Trophoblast cell (in vitro differentiated cells and primary cell): Measurements from ENCODE around the gene TECRL.

Experiments used
- DNase-seq, 2 donors: peaks; one replicate each; pipeline ENCODE4 v3.0.0-alpha.2; 2016
- H2AFZ ChIP-seq: 2 replicates; pipeline ENCODE4 v1.6.1; 2013; ENCODE audit warnings: low read length, moderate library complexity, mild to moderate bottlenecking; ENCODE audit not compliant: insufficient read depth, poor library complexity
- H2AK5ac ChIP-seq: 2 replicates; pipeline ENCODE4 v1.6.1; 2013; ENCODE audit warnings: mild to moderate bottlenecking, low read length
- H2BK120ac ChIP-seq: 2 replicates; pipeline ENCODE4 v1.6.1; 2013; ENCODE audit warnings: low read length, mild to moderate bottlenecking, moderate library complexity; ENCODE audit not compliant: insufficient read depth, poor library complexity
- H2BK12ac ChIP-seq: 2 replicates; pipeline ENCODE4 v1.6.1; 2013; ENCODE audit warnings: mild to moderate bottlenecking, low read length, moderate library complexity
- H2BK5ac ChIP-seq: 2 replicates; pipeline ENCODE4 v1.6.1; 2013; ENCODE audit warnings: low read length, low read depth, moderate library complexity, mild to moderate bottlenecking; ENCODE audit not compliant: poor library complexity
- H3K14ac ChIP-seq: 2 replicates; pipeline ENCODE4 v1.6.1; 2013; ENCODE audit warnings: mild to moderate bottlenecking, low read length
- H3K18ac ChIP-seq: 2 replicates; pipeline ENCODE4 v1.6.1; 2013; ENCODE audit warnings: mild to moderate bottlenecking, low read length
- H3K23ac ChIP-seq: 2 replicates; pipeline ENCODE4 v1.6.1; 2013; ENCODE audit warnings: low read length
- H3K27ac ChIP-seq: 2 replicates; pipeline ENCODE4 v1.5.1; 2013; ENCODE audit warnings: low read depth, mild to moderate bottlenecking, inconsistent platforms, low read length, moderate library complexity
- H3K27me3 ChIP-seq: 2 replicates; pipeline ENCODE4 v1.6.1; 2013; ENCODE audit warnings: inconsistent platforms, mild to moderate bottlenecking, low read length, moderate library complexity; ENCODE audit not compliant: insufficient read depth
- H3K36me3 ChIP-seq, 2 experiments: 1 replicate in 1 of 2; 2 replicates in 1 of 2; pipeline ENCODE4 v1.6.1; 2013; ENCODE audit warnings: low read length in 2 of 2, mild to moderate bottlenecking in 2 of 2, moderate library complexity in 1 of 2; ENCODE audit not compliant: insufficient read depth in 2 of 2, control insufficient read depth in 1 of 2
- H3K4ac ChIP-seq: 2 replicates; pipeline ENCODE4 v1.6.1; 2013; ENCODE audit warnings: low read depth, mild to moderate bottlenecking, low read length, moderate library complexity
- H3K4me1 ChIP-seq, 2 experiments: 1 replicate in 1 of 2; 2 replicates in 1 of 2; pipeline ENCODE4 v1.6.1; 2013; ENCODE audit warnings: low read length in 2 of 2, mild to moderate bottlenecking in 2 of 2, moderate library complexity in 1 of 2; ENCODE audit not compliant: insufficient read depth in 2 of 2, control insufficient read depth in 1 of 2
- H3K4me2 ChIP-seq: 2 replicates; pipeline ENCODE4 v1.6.1; 2013; ENCODE audit warnings: inconsistent platforms, mild to moderate bottlenecking, low read length, moderate library complexity
- H3K4me3 ChIP-seq: 2 replicates; pipeline ENCODE4 v1.5.1; 2013; ENCODE audit warnings: mild to moderate bottlenecking, low read depth, low read length, inconsistent platforms
- H3K79me1 ChIP-seq: one replicate; pipeline ENCODE4 v1.6.1; 2013; ENCODE audit warnings: low read length
- H3K79me2 ChIP-seq: 2 replicates; pipeline ENCODE4 v1.6.1; 2013; ENCODE audit warnings: low read length, mild to moderate bottlenecking; ENCODE audit not compliant: control insufficient read depth, insufficient read depth, poor library complexity
- H3K9ac ChIP-seq: 2 replicates; pipeline ENCODE4 v1.6.1; 2013; ENCODE audit warnings: mild to moderate bottlenecking, low read length
- H3K9me3 ChIP-seq: 2 replicates; pipeline ENCODE4 v1.6.1; 2013; ENCODE audit warnings: low read depth, mild to moderate bottlenecking, control low read depth, inconsistent platforms, low read length; ENCODE audit not compliant: insufficient read depth
- H4K12ac ChIP-seq: 2 replicates; pipeline ENCODE4 v1.6.1; 2013; ENCODE audit warnings: low read depth, mild to moderate bottlenecking, low read length, moderate library complexity
- H4K8ac ChIP-seq: 2 replicates; pipeline ENCODE4 v1.6.1; 2013; ENCODE audit warnings: low read depth, mild to moderate bottlenecking, low read length, moderate library complexity
- H4K91ac ChIP-seq: one replicate; pipeline ENCODE4 v1.6.1; 2013; ENCODE audit warnings: low read depth, mild to moderate bottlenecking, low read length, moderate library complexity
- WGBS: extraction: QIAGEN DNeasy Blood & Tissue Kit; methylation state at CpG from one replicate; pipeline ENCODE4 v1.1.7; 2013; ENCODE audit warnings: missing lambda C conversion rate; ENCODE audit not compliant: insufficient read length, insufficient coverage; ENCODE audit errors: extremely low coverage; 5-methylcytosine and 5-hydroxymethylcytosine counted together

The TECRL gene

GRCh38 chr4:64305565-64306254, 103.5 kb downstream of the TECRL start:
- no peak for DNase-seq
- Histone ChIP-seq H2AK5ac (no peak overlapping the region), H3K27me3 (no peaks in the 10 kb centered on the region), H3K9me3 (peaks cover 3% of the 10 kb centered on the region), H4K12ac (no peak overlapping the region), H3K23ac (no peak overlapping the region), H2BK120ac (no peak overlapping the region), H3K4me3 (no peak overlapping the region), H3K36me3 (no peaks in the 10 kb centered on the region), H3K9ac (no peak overlapping the region), H3K4me2 (no peak overlapping the region), H4K91ac (no peak overlapping the region), H3K79me1 (no peaks in the 10 kb centered on the region), H3K79me2 (no peaks in the 10 kb centered on the region), H3K27ac (no peak overlapping the region), H2BK12ac (no peak overlapping the region), H3K4me1 (no peaks in the 10 kb centered on the region), H3K14ac (no peak overlapping the region), H4K8ac (no peak overlapping the region), H2BK5ac (no peak overlapping the region), H3K4ac (no peak overlapping the region), H3K18ac (no peak overlapping the region), H2AFZ (no peak overlapping the region)
- WGBS = no CpG with 5 or more reads among the region's 1 CpG

- Histone ChIP-seq H3K4me3 (peak overlapping the region; percentile 2), H2BK5ac (no peak overlapping the region), H3K4me1 (no peaks in the 10 kb centered on the region), H3K18ac (no peak overlapping the region), H3K4me2 (no peak overlapping the region), H2AFZ (no peak overlapping the region), H2BK12ac (no peak overlapping the region), H3K14ac (no peak overlapping the region), H3K27ac (no peak overlapping the region), H2BK120ac (no peak overlapping the region), H3K79me2 (no peaks in the 10 kb centered on the region), H4K91ac (no peak overlapping the region), H4K12ac (no peak overlapping the region), H3K27me3 (no peaks in the 10 kb centered on the region), H3K79me1 (no peaks in the 10 kb centered on the region), H3K9ac (no peak overlapping the region), H3K4ac (no peak overlapping the region), H3K9me3 (no peaks in the 10 kb centered on the region), H2AK5ac (no peak overlapping the region), H3K23ac (no peak overlapping the region), H3K36me3 (peaks cover 0 to 4% of the 10 kb centered on the region in 2 experiments), H4K8ac (no peak overlapping the region)
- WGBS = no CpG with 5 or more reads among the region's 14 CpGs
- no peak for DNase-seq
Measured at GRCh38 chr4:64272432-64272831, 136.8 kb downstream of the TECRL start.

- Histone ChIP-seq H3K18ac (no peak overlapping the region), H3K9me3 (no peaks in the 10 kb centered on the region)
- no CpG with 5 or more reads among the region's 9 CpGs for WGBS
Measured at GRCh38 chr4:64271601-64272081, 137.6 kb downstream of the TECRL start.

DNA sequence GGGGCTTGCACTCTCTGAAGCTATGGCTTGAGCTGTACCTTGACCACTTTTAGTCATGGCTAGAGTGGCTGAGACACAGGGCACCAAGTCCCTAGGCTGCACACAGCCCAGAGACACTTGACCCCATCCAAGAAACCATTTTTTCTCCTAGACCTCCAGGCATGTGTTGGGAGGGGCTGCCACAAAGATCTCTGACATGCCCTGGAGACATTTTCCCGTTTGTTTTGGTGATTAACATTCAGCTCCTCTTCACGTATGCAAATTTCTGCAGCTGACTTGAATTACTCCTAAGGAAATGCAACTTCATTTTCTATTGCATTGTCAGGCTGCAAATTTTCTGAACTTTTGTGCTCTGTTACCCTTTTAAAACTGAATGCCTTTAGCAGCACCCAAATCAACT, 142.6 kb downstream of the TECRL start:
- H3K4me1 ChIP-seq = no peaks in the 10 kb centered on the region
- no peaks in the 10 kb centered on the region for H3K79me1 ChIP-seq
- no peak overlapping the region for H3K4me3 ChIP-seq
- no peak overlapping the region for H3K9ac ChIP-seq
- H3K23ac ChIP-seq = no peak overlapping the region
- H3K4ac ChIP-seq = no peak overlapping the region
- no peak overlapping the region for H2AK5ac ChIP-seq
- no peak for DNase-seq
- no peaks in the 10 kb centered on the region for H3K79me2 ChIP-seq
- H3K27me3 ChIP-seq = no peaks in the 10 kb centered on the region
- no peak overlapping the region for H2AFZ ChIP-seq
- no peak overlapping the region for H4K8ac ChIP-seq
- H3K36me3 ChIP-seq = peaks cover 0 to 4% of the 10 kb centered on the region in 2 experiments
- no peak overlapping the region for H4K91ac ChIP-seq
- H2BK120ac ChIP-seq = no peak overlapping the region
- H4K12ac ChIP-seq = no peak overlapping the region
- H3K9me3 ChIP-seq = no peaks in the 10 kb centered on the region
- no peak overlapping the region for H3K4me2 ChIP-seq
- H3K14ac ChIP-seq = no peak overlapping the region
- H2BK5ac ChIP-seq = no peak overlapping the region
- no peak overlapping the region for H2BK12ac ChIP-seq
- no peak overlapping the region for H3K27ac ChIP-seq
- H3K18ac ChIP-seq = no peak overlapping the region
- WGBS = no CpG with 5 or more reads among the region's 2 CpGs

More at GRCh38 chr4:64271601-64272081, 137.6 kb downstream of the TECRL start:
- Histone ChIP-seq H2BK5ac (no peak overlapping the region), H2AFZ (peak overlapping the region; percentile 23), H3K4me3 (no peak overlapping the region), H3K36me3 (peaks cover 0 to 4% of the 10 kb centered on the region in 2 experiments), H3K4me1 (no peaks in the 10 kb centered on the region), H3K4me2 (no peak overlapping the region), H4K8ac (no peak overlapping the region), H3K23ac (no peak overlapping the region), H3K27ac (no peak overlapping the region), H2BK120ac (no peak overlapping the region), H3K9ac (no peak overlapping the region), H3K14ac (no peak overlapping the region), H4K12ac (no peak overlapping the region), H3K79me2 (no peaks in the 10 kb centered on the region), H3K27me3 (no peaks in the 10 kb centered on the region), H4K91ac (no peak overlapping the region), H2AK5ac (no peak overlapping the region), H3K79me1 (no peaks in the 10 kb centered on the region), H3K4ac (no peak overlapping the region), H2BK12ac (no peak overlapping the region)
- no peak for DNase-seq
